NCI-H774 (cell line): ENCODE data around the gene MICAL3.
"Not testable (repeated sequence)": the region's sequence is repeated elsewhere in the genome, so short reads cannot be mapped to it uniquely, and the experiment has no call there.

ENCODE experiments used
- DNase-seq: peaks from one replicate; lab custom pipeline; 2025; lab: John Stamatoyannopoulos, UW

The MICAL3 gene

GRCh38 chr22:18024276-18024939 is at the start of gene MICAL3:
Gene MICAL3 (minus strand): TSS chr22:18024561. CDS start chr22:17906812, 117,749 bp downstream.
- peak; percentile 39 for DNase-seq

GRCh38 chr22:18073927-18074326 is 49.6 kb upstream of the MICAL3 start:
- not testable (repeated sequence) for DNase-seq

- DNase-seq, result no peak
Observed at GRCh38 chr22:18073467-18073866, 49.1 kb upstream of the MICAL3 start.

- DNase-seq, result no peak
Observed at GRCh38 chr22:18071968-18072310, 47.6 kb upstream of the MICAL3 start.

- not testable (repeated sequence) for DNase-seq
Observed at GRCh38 chr22:18071307-18071967, 47.1 kb upstream of the MICAL3 start.

- DNase-seq, result no peak
Observed at GRCh38 chr22:18070556-18071306, 46.4 kb upstream of the MICAL3 start.

- DNase-seq, result no peak
Observed at GRCh38 chr22:18070041-18070440, 45.7 kb upstream of the MICAL3 start.

- no peak for DNase-seq
Observed at GRCh38 chr22:18069041-18069440, 44.7 kb upstream of the MICAL3 start.

GRCh38 chr22:18068381-18068988 is 44.1 kb upstream of the MICAL3 start:
- no peak for DNase-seq

- DNase-seq, result no peak
Observed at GRCh38 chr22:18067548-18068341, 43.4 kb upstream of the MICAL3 start.

GRCh38 chr22:18067121-18067520 is 42.8 kb upstream of the MICAL3 start:
- no peak for DNase-seq

- DNase-seq, result no peak
Observed at GRCh38 chr22:18066181-18066859, 42.0 kb upstream of the MICAL3 start.

- DNase-seq, result no peak
Observed at GRCh38 chr22:18065256-18065655, 40.9 kb upstream of the MICAL3 start.

- no peak for DNase-seq
Observed at GRCh38 chr22:18064636-18065035, 40.3 kb upstream of the MICAL3 start.

- DNase-seq, result not testable (repeated sequence)
Observed at GRCh38 chr22:18063715-18064114, 39.4 kb upstream of the MICAL3 start.

- DNase-seq, result no peak
Observed at GRCh38 chr22:18063306-18063705, 38.9 kb upstream of the MICAL3 start.

GRCh38 chr22:18062421-18062820 is 38.1 kb upstream of the MICAL3 start:
- no peak for DNase-seq

GRCh38 chr22:18060646-18061620 is 36.6 kb upstream of the MICAL3 start:
- no peak for DNase-seq

GRCh38 chr22:18059991-18060390 is 35.6 kb upstream of the MICAL3 start:
- DNase-seq, result no peak

GRCh38 chr22:18059473-18059872 is 35.1 kb upstream of the MICAL3 start:
- DNase-seq, result no peak
